ENCODE results near the gene TATDN2. TPM values are rescaled to one million over a fixed set of nuclear protein-coding genes. Genes with fewer than 3 reads are reported as not detected.

TATDN2 gene, protein sequence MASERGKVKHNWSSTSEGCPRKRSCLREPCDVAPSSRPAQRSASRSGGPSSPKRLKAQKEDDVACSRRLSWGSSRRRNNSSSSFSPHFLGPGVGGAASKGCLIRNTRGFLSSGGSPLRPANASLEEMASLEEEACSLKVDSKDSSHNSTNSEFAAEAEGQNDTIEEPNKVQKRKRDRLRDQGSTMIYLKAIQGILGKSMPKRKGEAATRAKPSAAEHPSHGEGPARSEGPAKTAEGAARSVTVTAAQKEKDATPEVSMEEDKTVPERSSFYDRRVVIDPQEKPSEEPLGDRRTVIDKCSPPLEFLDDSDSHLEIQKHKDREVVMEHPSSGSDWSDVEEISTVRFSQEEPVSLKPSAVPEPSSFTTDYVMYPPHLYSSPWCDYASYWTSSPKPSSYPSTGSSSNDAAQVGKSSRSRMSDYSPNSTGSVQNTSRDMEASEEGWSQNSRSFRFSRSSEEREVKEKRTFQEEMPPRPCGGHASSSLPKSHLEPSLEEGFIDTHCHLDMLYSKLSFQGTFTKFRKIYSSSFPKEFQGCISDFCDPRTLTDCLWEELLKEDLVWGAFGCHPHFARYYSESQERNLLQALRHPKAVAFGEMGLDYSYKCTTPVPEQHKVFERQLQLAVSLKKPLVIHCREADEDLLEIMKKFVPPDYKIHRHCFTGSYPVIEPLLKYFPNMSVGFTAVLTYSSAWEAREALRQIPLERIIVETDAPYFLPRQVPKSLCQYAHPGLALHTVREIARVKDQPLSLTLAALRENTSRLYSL
- 10 to 100 TPM; 33.9 to 34.8 (median 34.1) TPM for polyA plus RNA-seq (ENCODE audit: insufficient read length in 4 of 4)

DNA sequence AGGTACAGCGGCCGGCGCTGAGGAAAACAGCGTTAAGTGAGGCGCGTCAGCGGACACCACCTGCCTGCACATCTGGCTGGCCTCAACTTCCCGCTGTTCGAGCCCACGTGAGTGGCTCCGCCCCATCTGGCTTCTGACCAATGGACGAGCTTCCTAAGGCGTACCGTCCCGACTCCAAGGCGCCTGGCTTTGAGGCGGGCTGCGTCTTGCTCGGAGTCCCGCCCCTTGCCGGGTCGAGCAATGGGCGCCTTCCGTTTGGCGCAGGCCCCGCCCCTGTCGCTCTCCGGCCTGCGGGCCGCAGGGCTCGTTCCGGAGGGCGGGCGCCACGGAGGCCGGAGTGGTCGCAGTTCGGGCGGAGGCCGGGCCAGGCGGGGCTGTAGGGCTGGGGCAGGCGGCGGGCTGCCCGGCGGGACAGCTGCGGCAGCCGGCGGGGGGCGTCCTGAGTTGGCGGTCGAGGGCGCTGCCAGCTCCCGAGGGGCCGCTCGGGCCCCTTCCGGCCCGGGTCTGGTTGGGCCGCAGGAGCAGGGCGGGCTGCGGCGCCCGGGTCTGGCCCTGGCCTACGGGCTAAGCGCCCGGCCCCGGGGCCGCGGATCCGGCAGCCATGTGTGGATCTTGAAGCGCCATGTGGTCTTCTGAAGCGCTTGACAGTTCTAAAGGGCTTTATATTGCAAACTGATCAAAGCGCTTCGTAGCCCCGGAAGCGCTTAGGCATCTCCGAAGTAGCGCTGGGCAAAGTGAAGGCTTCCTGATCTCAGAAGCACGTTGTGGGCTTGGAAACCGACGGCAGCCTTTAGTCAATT lies at the start of gene TATDN2:
TATDN2 (plus strand) TSS at position 276 of the 800 bp plus-strand sequence. CDS start 742 bp downstream, outside the sequence.
- peak; percentile 81 to 91 (median 86) for DNase-seq (ENCODE audit: low read depth in 4 of 4, low spot score in 3 of 4)

- DNase-seq (ENCODE audit: low read depth in 4 of 4, low spot score in 3 of 4) = no peak
Measured at GRCh38 chr3:10198761-10199649, 49.3 kb upstream of the TATDN2 start.

DNA sequence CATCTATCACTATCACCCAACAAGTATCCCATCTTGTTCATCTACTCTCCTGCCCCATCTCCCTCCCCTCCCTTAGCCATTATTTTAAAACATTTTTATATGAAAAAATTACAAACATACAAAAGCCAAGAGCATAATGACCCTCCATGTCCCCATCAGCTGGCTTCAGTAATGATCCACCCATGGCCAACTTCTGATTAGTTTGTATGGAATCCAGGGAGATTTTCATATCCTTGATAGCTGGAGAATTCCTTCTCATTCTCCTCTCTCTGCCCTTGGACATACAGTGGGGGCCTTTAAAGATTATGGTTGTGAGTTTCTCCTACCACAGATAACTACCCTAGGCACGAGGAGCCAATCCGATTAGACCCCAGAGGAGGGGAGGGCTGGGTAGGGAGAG lies 43.3 kb upstream of the TATDN2 start:
- no peak for DNase-seq (ENCODE audit: low read depth in 4 of 4, low spot score in 3 of 4)

DNA sequence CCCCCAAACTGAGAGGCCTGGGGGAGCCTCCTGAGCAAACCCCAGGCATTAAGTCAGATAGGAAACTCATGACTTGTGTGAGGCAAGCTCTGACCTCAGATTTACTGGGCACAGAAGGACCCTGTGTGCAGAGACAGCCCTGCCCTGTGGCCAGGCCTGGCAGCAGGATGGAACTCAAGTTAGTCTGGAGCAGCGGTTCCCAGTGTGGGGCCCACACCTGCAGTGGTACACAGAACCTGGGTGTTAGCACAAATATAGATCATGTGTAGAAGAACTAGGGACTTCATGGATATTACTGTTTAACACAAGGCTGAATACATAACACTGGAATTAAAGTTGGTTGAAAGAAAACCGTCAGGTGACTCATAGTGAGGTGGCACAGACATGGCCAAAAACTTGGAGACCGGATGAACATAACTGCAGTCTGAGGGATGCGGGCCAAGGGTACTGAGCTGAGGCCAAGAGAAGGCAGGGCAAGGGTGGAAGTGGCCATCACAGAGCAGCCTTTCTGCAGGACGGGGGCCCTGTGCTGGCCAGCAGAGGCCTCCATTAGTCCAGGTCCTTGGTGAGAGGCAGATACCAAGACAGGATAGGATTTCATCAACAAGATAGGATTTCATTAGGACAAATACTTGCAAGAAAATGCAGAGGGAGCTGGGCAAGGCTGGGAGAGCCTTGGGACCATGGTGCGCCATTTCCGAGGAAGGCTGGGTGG lies 42.7 kb upstream of the TATDN2 start:
- no peak for DNase-seq (ENCODE audit: low read depth in 4 of 4, low spot score in 3 of 4)

GRCh38 chr3:10206166-10206511 lies 42.1 kb upstream of the TATDN2 start:
- DNase-seq (ENCODE audit: low read depth in 4 of 4, low spot score in 3 of 4) = no peak

- DNase-seq (ENCODE audit: low read depth in 4 of 4, low spot score in 3 of 4) = no peak
Measured at GRCh38 chr3:10213156-10213792, 35.0 kb upstream of the TATDN2 start.

DNA sequence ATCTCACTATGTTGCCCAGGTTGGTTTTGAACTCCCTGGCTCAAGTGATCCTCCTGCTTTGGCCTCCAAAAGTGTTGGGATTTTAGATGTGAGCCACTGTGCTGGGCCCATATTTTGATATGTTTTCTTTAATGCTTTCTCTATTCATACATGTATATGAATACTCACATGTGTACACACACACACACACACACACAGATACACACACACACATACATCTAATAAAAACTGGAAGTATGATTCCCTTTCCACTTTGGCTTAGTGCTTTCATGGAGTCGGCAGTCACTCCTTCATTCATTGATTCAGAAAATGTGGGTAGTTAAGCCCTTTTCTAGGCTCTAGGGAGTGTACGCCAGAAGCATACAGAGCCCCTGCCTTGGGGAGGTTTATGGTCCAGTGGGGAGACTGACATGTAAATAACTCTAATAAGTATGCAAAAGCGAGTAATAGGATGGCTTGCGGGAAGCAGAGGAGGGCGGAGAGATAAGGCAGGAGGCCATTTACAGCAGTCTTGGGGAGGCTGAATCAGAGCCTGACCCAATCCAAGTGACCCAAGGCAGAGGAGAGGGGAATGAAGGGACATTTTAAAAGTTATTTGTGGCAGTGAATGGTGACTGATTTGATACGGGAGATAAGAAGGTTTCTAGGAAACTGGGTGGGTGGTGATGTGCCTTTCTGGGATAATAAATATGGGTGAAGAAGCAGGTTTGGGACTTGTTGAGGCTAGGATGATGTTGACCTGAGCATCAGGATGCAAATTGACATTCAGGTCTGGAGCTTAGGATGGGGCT lies 32.5 kb upstream of the TATDN2 start:
- no peak for DNase-seq (ENCODE audit: low read depth in 4 of 4, low spot score in 3 of 4)

DNA sequence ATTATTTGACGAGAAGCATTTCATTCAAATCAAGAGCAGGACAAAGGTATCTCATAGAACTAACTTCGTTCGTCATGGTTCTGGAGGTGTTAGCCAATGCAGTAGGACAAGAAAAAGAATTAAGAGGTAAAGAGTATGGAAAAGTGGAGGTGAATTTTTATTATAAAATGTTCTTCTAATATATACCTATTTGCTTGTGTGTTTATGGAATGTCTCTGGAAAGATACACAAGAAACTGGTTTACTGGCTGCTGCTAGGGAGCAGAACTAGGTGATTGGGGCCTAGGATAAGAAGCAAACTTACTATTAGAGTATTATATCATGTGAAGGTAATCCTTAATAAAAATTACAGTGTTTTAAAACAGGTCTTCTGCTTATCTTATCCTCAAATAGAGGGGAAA lies 30.9 kb upstream of the TATDN2 start:
- DNase-seq (ENCODE audit: low read depth in 4 of 4, low spot score in 3 of 4) = no peak

GRCh38 chr3:10219737-10220136 lies 28.5 kb upstream of the TATDN2 start:
- DNase-seq (ENCODE audit: low read depth in 4 of 4, low spot score in 3 of 4) = no peak

GRCh38 chr3:10223676-10224639 lies 24.3 kb upstream of the TATDN2 start:
- no peak for DNase-seq (ENCODE audit: low read depth in 4 of 4, low spot score in 3 of 4)

DNA sequence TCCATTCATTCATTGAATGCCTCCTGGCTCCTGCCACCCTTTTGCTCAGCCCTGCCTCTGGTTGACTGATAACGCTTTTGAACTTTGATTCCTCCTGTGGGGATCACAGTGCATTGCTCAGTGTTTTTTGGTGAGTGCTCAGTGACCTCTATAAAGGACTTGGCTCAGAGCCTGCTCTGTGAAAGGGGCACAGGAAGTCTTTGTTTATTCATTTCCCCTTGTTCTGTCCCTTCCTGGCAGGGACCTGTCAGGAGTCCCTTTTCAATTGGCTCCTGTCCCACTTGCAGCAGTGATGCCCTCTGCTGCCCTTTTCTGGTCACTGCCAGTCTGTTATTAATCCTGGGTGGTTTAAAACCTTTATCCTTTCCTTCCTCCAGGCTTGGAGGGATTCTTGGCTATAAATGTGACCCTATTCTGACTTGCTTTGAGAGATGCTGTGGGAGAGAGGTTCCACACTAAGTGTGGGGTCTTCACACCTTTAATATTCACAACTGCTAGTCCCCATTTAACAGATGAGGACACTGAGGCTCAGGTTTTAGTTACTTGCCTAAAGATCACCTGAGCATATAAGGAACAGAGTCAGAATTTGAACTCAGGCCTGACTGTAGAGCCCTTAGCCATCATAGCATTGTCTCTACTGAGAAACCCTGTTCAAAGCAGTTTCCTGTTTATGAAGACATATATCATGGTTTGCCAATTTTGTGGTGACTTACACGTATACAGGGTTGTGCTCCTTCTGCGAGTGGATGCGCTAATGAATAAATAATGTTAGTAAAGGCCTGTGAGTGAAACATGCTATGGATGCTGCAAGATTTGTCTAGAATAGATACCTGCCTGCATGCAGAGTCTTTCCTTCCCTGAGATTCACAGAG lies 23.2 kb upstream of the TATDN2 start:
- peak in 1 of 4 donors; percentile 48 for DNase-seq (ENCODE audit: low read depth in 4 of 4, low spot score in 3 of 4)

DNA sequence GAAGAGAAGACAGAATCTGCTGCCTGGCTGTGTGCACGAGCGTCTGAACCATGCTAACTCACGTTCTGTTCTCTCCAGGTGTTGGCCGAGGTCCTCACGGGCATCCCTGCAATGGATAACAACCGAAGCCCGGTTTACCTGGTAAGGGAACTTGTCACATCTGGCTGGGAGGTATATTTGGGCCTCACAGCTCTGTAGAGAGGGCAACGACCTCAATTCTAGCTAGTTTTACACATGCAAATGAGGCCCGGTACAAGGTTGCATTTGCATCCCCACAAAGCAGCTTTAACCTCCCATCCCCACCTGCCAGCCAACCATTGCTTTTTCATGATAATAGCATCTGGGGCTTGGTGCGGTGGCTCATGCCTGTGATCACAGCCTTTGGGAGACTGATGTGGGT lies 22.0 kb upstream of the TATDN2 start:
- DNase-seq (ENCODE audit: low read depth in 4 of 4, low spot score in 3 of 4) = no peak

DNA sequence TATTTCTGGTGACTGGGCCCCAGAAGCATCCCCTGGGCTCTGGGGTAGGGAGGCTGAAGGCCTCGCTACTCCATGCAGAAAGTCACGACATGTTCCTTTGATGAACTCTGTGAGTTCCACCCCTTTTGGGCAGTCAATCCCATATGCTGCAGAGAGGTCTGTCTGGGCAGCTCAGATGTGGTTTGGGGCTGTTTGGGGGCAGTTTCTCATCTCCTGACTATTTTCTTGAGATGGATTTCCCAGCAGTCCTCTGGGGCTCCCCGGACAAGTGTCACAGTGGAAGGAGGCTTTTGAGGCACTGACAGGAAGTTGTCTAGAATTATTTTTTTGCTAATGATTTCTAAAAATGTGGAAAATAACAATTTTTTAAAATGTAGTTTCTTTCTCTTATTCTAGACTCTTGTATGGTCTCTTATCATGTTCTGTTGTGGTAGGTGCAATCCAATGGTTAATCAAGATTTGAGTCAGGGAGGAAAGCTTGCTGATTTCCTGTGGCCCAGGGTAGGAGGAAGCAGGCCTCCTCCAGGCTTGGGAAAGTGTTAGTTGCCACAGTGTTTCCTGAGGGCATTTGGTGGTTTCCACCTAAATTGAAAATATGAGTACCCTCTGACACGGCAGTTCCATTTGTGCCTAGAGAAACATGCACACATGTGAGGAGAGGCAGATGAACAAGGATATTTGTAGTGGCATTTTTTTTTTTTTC lies 19.9 kb upstream of the TATDN2 start:
- DNase-seq (ENCODE audit: low read depth in 4 of 4, low spot score in 3 of 4) = no peak

GRCh38 chr3:10229576-10229975 lies 18.7 kb upstream of the TATDN2 start:
- DNase-seq (ENCODE audit: low read depth in 4 of 4, low spot score in 3 of 4) = no peak

DNA sequence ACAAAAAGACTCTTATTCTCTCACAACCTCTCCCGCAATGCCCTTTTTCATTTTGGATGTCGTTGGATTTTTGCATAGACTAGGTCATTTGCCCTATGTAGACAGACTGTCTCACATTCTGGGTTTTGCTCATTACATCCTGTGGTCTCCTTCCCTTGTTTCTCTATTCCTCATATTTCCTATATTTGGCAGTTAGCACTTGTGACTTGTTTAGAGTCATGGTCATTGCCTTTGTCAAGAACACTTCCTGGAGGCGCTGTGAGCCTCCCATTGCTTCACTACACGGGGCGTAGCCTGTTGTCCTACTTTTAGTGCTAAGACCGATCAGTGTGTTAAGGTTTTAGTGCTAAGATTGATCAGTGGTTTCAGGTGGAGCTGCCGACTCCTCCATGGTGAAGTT lies 16.1 kb upstream of the TATDN2 start:
- no peak for DNase-seq (ENCODE audit: low read depth in 4 of 4, low spot score in 3 of 4)

Data from right renal pelvis (tissue), 4 donors.